AG09309 (cell line): ENCODE measurements around the gene IZUMO4.

ENCODE experiments used
- DNase-seq: peaks from one replicate; pipeline ENCODE4 v3.0.0-alpha.2; 2010; ENCODE audit warnings: low read depth
- H3K4me3 ChIP-seq: 2 replicates; pipeline ENCODE4 v1.5.1; 2011; ENCODE audit warnings: mild to moderate bottlenecking, low read depth, low read length, moderate library complexity; ENCODE audit not compliant: control insufficient read depth
- TF ChIP-seq, protein P1 (sequence below): IDR thresholded peaks from 2 replicates; pipeline ENCODE4 v1.5.1; 2011; ENCODE audit warnings: mild to moderate bottlenecking, low read depth, low read length, inconsistent platforms; ENCODE audit not compliant: insufficient read depth, control insufficient read depth; ENCODE audit errors: missing control alignments

The IZUMO4 gene

DNA sequence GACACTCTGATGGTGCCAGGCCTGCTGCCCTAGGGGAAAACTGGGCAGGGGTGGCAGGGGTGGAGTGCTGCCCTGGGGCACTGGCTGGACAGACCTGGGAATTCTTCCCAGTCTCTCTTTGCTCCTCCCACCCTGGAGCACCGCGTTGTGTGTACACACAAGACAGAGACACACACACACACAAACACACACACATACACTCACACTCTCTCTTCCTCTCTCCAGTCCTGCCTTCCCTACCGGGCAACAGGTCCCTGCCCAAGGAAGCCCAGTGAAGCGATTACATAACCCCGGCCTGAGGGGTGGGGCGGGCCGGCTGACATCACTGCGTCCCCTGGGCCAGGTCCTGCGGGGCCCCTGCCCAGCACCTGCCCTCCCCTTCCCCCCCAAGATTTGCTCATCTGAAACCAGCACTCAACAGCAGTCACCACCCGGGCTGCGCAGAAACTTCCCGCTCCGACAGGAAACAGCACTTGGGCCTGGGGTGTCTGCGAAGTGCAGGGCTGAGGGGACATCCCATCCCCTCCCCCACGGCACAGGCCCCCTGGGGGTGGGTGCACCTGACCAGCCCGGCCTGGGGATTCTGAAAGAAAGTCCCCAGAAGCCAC is 46.9 kb upstream of the IZUMO4 start:
- TF ChIP-seq, protein P1, sequence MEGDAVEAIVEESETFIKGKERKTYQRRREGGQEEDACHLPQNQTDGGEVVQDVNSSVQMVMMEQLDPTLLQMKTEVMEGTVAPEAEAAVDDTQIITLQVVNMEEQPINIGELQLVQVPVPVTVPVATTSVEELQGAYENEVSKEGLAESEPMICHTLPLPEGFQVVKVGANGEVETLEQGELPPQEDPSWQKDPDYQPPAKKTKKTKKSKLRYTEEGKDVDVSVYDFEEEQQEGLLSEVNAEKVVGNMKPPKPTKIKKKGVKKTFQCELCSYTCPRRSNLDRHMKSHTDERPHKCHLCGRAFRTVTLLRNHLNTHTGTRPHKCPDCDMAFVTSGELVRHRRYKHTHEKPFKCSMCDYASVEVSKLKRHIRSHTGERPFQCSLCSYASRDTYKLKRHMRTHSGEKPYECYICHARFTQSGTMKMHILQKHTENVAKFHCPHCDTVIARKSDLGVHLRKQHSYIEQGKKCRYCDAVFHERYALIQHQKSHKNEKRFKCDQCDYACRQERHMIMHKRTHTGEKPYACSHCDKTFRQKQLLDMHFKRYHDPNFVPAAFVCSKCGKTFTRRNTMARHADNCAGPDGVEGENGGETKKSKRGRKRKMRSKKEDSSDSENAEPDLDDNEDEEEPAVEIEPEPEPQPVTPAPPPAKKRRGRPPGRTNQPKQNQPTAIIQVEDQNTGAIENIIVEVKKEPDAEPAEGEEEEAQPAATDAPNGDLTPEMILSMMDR: no peak

DNA sequence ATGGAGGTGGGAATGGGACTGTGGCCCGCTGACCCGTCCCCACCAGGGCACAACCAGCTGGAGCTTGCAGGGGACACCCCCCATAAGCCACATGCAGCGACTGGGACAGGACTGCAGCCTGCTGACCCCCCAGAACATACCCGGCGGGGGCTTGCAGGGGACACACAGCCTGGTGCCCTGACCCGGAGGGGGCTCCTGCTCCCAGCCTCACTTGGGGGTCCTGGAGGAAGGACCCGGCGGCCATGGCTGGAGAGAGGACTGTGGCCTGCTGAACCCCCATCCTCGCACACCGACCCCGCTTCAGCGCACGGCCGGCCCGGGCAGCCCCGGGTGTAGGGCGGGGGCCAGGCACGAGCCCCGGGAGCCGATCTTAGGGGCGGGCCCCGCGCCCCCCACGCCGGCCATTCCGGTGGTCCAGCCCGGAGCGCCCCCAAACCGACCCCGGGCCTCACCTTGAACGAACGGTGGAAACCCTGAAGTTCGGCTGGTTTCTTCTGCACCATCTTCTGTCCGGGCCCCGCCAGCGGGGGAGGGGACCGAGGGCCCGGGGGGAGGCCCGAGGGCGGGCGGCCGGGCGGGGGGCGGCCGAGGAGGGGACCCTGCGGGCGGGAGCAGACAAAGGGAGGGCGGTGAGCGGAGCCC is 46.2 kb upstream of the IZUMO4 start:
- no peak for DNase-seq
- TF ChIP-seq, protein P1: no peak
- peak overlapping the region; percentile 91 for H3K4me3 ChIP-seq

More for the DNA sequence above, 46.9 kb upstream of the IZUMO4 start:
- H3K4me3 ChIP-seq: peak overlapping the region; percentile 91
- no peak for DNase-seq

DNA sequence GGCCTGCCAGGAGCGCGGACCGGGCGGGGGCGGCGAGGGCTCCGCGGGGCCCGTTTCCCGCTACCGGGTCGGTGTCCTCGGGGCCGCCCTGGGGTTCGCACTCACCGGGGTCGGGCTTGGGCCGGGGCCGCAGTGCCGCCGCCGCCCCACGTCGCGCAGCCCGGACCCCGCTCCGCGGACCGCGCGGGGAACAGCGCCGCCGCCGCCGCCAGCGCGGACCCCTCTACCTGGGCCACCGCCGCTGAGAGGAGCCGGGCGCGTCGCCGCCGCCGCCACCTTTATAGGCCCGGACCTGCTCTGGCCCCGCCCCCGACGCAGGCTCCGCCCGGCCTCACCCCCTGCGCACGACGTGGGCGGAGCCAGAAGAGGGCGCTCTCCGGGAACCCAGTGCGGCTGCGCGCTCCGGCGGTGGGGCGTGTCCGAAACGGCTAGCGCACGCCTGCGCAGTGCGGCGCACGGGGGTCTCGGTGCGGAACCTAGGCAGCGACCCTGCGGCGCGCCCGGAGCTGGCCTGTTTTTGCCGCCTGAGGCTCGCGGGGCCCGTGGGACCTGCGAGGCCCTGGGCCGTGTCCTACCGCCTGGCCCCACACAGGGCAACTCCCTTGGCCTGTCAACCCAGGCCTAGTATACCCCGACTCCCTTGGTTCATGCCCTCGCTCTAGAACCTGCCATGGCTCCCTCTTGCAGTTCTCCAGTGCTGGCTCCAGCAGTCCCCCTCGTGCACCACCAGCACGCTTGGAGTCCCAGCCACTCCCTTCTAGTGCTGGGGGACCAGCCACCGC is 45.5 kb upstream of the IZUMO4 start, which contains the start of gene MKNK2:
MKNK2 (minus strand) TSS at position 254 of the 782 bp plus-strand sequence. CDS start 393 bp downstream, outside the sequence.
- H3K4me3 ChIP-seq: peak within 1 kb of the TSS; percentile 91
- DNase-seq: no peak
- TF ChIP-seq, protein P1: peak; percentile 45

DNA sequence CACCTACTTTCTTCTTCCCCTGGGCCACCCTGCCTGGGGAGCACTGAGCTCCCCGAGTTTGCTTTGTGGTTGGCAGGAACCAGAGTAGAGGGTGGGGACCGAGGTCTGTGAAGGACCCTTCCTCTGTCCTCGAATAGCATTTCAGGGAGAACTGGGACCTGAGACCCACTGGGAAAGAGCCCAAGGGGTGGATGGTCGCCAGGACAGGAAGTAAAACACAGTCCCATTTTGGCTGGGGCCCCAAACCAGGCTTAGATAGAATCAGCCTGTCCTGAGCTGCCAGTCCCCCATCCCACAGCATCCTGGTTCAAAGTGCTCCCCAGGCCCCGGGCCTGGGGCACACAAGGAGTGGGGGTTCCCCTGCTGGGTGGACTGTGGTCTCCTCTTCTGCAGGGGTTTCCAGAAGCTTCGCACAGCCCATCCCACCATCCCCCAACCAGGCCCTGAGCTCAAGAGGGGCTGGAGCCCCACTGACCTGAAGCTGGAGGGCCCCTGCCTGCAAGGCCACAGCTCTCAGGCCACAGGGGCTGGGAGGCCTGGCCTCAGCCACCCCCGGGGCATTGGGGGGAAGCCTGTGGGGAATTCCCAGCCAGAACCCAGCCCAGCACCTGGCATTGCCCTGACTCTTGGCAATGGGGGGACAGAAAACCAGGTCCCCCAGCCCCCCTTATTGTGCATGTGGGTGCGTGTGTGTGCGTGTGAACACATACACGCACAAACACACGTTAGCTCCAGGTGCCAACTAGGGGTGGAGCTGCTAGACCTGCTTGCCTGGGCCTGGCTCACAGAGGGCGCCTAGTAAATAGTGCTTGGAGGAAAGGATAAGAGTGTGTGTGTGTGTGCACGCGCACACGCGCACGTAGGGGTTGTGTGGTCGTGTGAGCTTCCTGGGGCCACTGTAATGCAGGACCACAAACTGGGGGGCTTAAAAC is 44.7 kb upstream of the IZUMO4 start:
- TF ChIP-seq, protein P1: no peak
- H3K4me3 ChIP-seq: peak overlapping the region; percentile 28
- no peak for DNase-seq

DNA sequence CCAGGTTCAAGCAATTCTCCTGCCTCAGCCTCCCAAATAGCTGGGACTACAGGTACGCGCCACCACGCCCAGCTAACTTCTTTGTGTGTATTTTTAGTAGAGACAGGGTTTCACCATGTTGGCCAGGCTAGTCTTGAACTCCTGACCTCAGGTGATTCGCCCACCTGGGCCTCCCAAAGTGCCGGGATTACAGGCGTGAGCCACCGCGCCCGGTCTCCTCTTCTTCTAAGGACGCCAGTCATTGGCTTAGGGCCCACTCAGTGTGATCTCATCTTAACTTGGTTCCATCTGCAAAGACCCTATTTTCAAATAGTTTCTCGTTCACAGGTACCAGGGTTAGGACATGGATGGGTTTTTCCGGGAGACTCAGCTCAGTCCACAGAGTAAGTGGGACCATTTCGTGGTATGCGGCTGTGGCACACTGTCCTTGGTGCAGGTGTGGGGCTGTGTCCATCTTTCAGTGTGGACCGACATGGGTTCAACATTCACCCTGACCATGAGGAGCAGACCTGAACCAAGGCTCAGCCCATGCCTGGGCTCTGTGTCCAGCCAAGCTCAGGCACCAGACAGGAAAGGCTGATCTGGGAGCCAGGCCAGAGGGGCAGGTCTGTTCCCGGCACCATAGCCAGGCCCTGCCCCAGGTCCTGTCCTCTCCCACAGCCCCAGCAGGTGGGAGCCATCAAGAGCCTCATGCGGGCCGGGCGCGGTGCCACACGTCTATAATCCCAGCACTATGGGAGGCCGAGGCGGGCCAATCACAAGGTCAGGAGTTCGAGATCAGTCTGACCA is 42.9 kb upstream of the IZUMO4 start:
- TF ChIP-seq, protein P1: no peak
- H3K4me3 ChIP-seq: no peak overlapping the region
- DNase-seq: no peak
